Natural killer cell (primary cell): ENCODE results near the gene PWWP2B. TPM values are rescaled to one million over a fixed set of nuclear protein-coding genes. Genes with fewer than 3 reads are reported as not detected.

Experiments used
- ATAC-seq, 3 donors: fragments of 150-1000 bp in 2 of 3; fragments of 200-7000 bp in 1 of 3; cut with Tn5 transposase; 1 replicate in 1 of 3; 2 replicates in 2 of 3; pipeline ENCODE4 v1.10.0; 2021; ENCODE audit warnings: mild to moderate bottlenecking in 2 of 3, moderate library complexity in 2 of 3
- DNase-seq, 2 donors: peaks; one replicate each; pipeline versions ENCODE4 v3.0.0 to v3.0.0-alpha.2; 2013 to 2021; ENCODE audit warnings: mixed read lengths in 1 of 2
- H3K27ac ChIP-seq: one replicate; pipeline ENCODE4 v1.5.1; 2013; ENCODE audit warnings: mild to moderate bottlenecking, low read length
- H3K27me3 ChIP-seq: one replicate; pipeline ENCODE4 v1.6.1; 2013; ENCODE audit warnings: low read length; ENCODE audit not compliant: control insufficient read depth, insufficient read depth
- H3K36me3 ChIP-seq: one replicate; pipeline ENCODE4 v1.6.1; 2013; ENCODE audit warnings: low read length; ENCODE audit not compliant: control insufficient read depth, insufficient read depth
- H3K4me1 ChIP-seq: one replicate; pipeline ENCODE4 v1.6.1; 2013; ENCODE audit warnings: low read length; ENCODE audit not compliant: control insufficient read depth, insufficient read depth
- H3K4me3 ChIP-seq: one replicate; pipeline ENCODE4 v1.5.1; 2013; ENCODE audit warnings: low read length
- H3K9me3 ChIP-seq: one replicate; pipeline ENCODE4 v1.6.1; 2013; ENCODE audit warnings: low read length; ENCODE audit not compliant: control insufficient read depth, insufficient read depth
- H3K27ac Mint-ChIP-seq, 2 donors: one replicate each; pipeline ENCODE4 v1.8.0; 2022; ENCODE audit warnings: mild to moderate bottlenecking in 2 of 2, mixed read lengths in 2 of 2, moderate library complexity in 1 of 2
- H3K27me3 Mint-ChIP-seq, 2 donors: one replicate each; pipeline ENCODE4 v1.8.0; 2022; ENCODE audit warnings: low read depth in 2 of 2, mixed read lengths in 2 of 2
- H3K36me3 Mint-ChIP-seq: one replicate; pipeline ENCODE4 v1.8.0; 2022; ENCODE audit warnings: mixed read lengths
- H3K4me1 Mint-ChIP-seq, 2 donors: one replicate each; pipeline ENCODE4 v1.8.0; 2022; ENCODE audit warnings: mixed read lengths in 2 of 2
- H3K4me3 Mint-ChIP-seq: one replicate; pipeline ENCODE4 v1.8.0; 2022; ENCODE audit warnings: mild to moderate bottlenecking, moderate library complexity, mixed read lengths
- H3K9me3 Mint-ChIP-seq, 2 donors: one replicate each; pipeline ENCODE4 v1.8.0; 2022; ENCODE audit warnings: mixed read lengths in 2 of 2
- WGBS: methylation state at CpG from one replicate; pipeline ENCODE4 v1.1.7; 2013; ENCODE audit warnings: missing lambda C conversion rate; ENCODE audit not compliant: insufficient coverage; 5-methylcytosine and 5-hydroxymethylcytosine counted together
- intact Hi-C: fragments of 100-400 bp; cut with micrococcal nuclease; formaldehyde crosslinking; loops from one replicate; pipeline ENCODE4 v1.14.2; 2022
- total RNA-seq, 4 donors: library from RNA; stranded (reverse); fragments of 120-200 nt in 1 of 4; gene quantifications; one replicate each; pipeline versions ENCODE4 v1.2.3 to v1.2.4, GENCODE V29; 2013 to 2022
- TF ChIP-seq, protein P1 (sequence below): fragments of 200-600 bp; IDR thresholded peaks from one replicate; pipeline ENCODE4 v1.8.0; 2022; ENCODE audit warnings: antibody characterized with exemption

The PWWP2B gene
- total RNA-seq, 3 donors from 2014 or later (not counting 1 experiment from before 2014, with no cell fraction given) = 23.7 to 29.5 (median 24.4) TPM

GRCh38 chr10:132465193-132465888 is 68.3 kb downstream of the PWWP2B start:
- H3K36me3 Mint-ChIP-seq = no peaks in the 10 kb centered on the region
- Histone ChIP-seq H3K4me3 (no peak overlapping the region), H3K27ac (no peak overlapping the region), H3K9me3 (no peaks in the 10 kb centered on the region), H3K27me3 (no peaks in the 10 kb centered on the region), H3K36me3 (no peaks in the 10 kb centered on the region), H3K4me1 (no peaks in the 10 kb centered on the region)
- no peak for ATAC-seq
- WGBS = 93% methylated on average over 35 of the region's 35 CpGs
- intact Hi-C loops = no loop called here
- H3K27me3 Mint-ChIP-seq = no peaks in the 10 kb centered on the region
- no peak for DNase-seq
- no peak overlapping the region for H3K4me3 Mint-ChIP-seq
- no peak overlapping the region for H3K27ac Mint-ChIP-seq
- H3K9me3 Mint-ChIP-seq = no peaks in the 10 kb centered on the region
- no peaks in the 10 kb centered on the region for H3K4me1 Mint-ChIP-seq
- TF ChIP-seq, protein P1, sequence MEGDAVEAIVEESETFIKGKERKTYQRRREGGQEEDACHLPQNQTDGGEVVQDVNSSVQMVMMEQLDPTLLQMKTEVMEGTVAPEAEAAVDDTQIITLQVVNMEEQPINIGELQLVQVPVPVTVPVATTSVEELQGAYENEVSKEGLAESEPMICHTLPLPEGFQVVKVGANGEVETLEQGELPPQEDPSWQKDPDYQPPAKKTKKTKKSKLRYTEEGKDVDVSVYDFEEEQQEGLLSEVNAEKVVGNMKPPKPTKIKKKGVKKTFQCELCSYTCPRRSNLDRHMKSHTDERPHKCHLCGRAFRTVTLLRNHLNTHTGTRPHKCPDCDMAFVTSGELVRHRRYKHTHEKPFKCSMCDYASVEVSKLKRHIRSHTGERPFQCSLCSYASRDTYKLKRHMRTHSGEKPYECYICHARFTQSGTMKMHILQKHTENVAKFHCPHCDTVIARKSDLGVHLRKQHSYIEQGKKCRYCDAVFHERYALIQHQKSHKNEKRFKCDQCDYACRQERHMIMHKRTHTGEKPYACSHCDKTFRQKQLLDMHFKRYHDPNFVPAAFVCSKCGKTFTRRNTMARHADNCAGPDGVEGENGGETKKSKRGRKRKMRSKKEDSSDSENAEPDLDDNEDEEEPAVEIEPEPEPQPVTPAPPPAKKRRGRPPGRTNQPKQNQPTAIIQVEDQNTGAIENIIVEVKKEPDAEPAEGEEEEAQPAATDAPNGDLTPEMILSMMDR = no peak

DNA sequence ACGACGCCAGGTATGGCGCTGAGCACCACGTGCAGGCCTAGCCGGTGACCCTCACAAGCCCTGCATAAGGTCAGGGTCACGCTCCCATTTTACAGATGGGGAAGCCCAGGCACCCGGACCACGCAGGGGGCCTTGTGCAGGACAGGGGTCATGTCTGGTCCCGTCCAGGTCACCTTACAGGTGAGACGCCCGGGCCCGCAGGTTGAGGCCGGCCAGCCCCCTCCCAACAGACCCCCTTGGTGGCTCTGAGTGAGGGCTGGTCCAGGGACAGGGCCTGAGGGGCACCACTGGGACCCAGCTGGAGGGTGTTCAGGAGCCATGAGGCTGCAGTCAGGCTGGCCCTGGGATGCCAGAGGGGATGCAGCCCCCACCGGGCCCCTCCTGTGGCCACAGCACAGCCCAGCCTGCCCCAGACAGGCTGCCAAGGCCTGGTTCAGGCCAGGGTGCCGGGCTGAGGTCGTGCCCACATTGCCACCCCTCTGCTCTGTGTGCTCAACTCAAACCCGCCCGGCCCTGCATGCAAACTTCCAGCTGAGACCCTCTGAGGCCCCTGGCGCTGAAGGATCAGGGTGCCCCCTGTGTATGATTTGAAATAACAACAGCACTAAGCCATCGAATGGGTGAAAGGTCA is 69.0 kb downstream of the PWWP2B start:
- Histone ChIP-seq H3K4me3 (no peak overlapping the region), H3K36me3 (no peaks in the 10 kb centered on the region), H3K4me1 (no peaks in the 10 kb centered on the region), H3K9me3 (no peaks in the 10 kb centered on the region), H3K27me3 (no peaks in the 10 kb centered on the region), H3K27ac (no peak overlapping the region)
- H3K27ac Mint-ChIP-seq = no peak overlapping the region
- H3K27me3 Mint-ChIP-seq = peaks cover 0 to 3% of the 10 kb centered on the region in 2 donors
- ATAC-seq (no peak), DNase-seq (no peak)
- TF ChIP-seq, protein P1 = no peak
- WGBS = 88% methylated on average over 20 of the region's 20 CpGs
- intact Hi-C loops = no loop called here
- H3K9me3 Mint-ChIP-seq = no peaks in the 10 kb centered on the region
- no peak overlapping the region for H3K4me3 Mint-ChIP-seq
- H3K4me1 Mint-ChIP-seq = no peaks in the 10 kb centered on the region
- H3K36me3 Mint-ChIP-seq = no peaks in the 10 kb centered on the region

- no peaks in the 10 kb centered on the region for H3K4me1 Mint-ChIP-seq
- DNase-seq (no peak), ATAC-seq (no peak)
- WGBS = 90% methylated on average over 29 of the region's 29 CpGs
- no peak overlapping the region for H3K27ac Mint-ChIP-seq
- TF ChIP-seq, protein P1 = no peak
- Histone ChIP-seq H3K9me3 (no peaks in the 10 kb centered on the region), H3K4me1 (no peaks in the 10 kb centered on the region), H3K4me3 (no peak overlapping the region), H3K36me3 (no peaks in the 10 kb centered on the region), H3K27me3 (no peaks in the 10 kb centered on the region), H3K27ac (no peak overlapping the region)
- H3K9me3 Mint-ChIP-seq = no peaks in the 10 kb centered on the region
- intact Hi-C loops = no loop called here
- no peak overlapping the region for H3K4me3 Mint-ChIP-seq
- peaks cover 0 to 5% of the 10 kb centered on the region in 2 donors for H3K27me3 Mint-ChIP-seq
- H3K36me3 Mint-ChIP-seq = no peaks in the 10 kb centered on the region
These were observed 69.8 kb downstream of the PWWP2B start for GRCh38 chr10:132466520-132467463.

Other genes starting within 250 kb of the PWWP2B start
- 1 to 10 TPM in 2 of 3 donors, under 1 TPM in 1; 0.40 to 1.3 (median 1.0) TPM for gene DPYSL4, start 210.3 kb upstream of the PWWP2B start, total RNA-seq
- 10 to 100 TPM; 12.7 to 22.1 (median 17.9) TPM for gene STK32C, start 89.2 kb upstream of the PWWP2B start, total RNA-seq
- 10 to 100 TPM in 1 of 3 donors, 1 to 10 TPM in 2; 8.1 to 22.5 (median 9.9) TPM for gene LRRC27, start 65.0 kb upstream of the PWWP2B start, total RNA-seq
- 10 to 100 TPM; 12.6 to 38.6 (median 18.6) TPM for gene INPP5A, start 140.6 kb downstream of the PWWP2B start, total RNA-seq